Measurements from ENCODE around the gene SDHA.
"Not testable (repeated sequence)": the region's sequence is repeated elsewhere in the genome, so short reads cannot be mapped to it uniquely, and the experiment has no call there.

Gene SDHA

GRCh38 chr5:255116-255515 lies 37.0 kb downstream of the SDHA start:
- H3K4me3 ChIP-seq (ENCODE audit: control insufficient read depth in 1 of 7, extremely low read depth in 1 of 7, insufficient read depth in 4 of 7, low read depth in 2 of 7, low read length in 6 of 7); H3K27me3 ChIP-seq (replicated peaks in 2 of 5; ENCODE audit: control insufficient read depth in 4 of 5, insufficient read depth in 5 of 5, low read length in 4 of 5); POLR2A ChIA-PET; H3K27ac ChIP-seq (ENCODE audit: insufficient read depth in 1 of 2, low read depth in 1 of 2, low read length in 2 of 2, poor library complexity in 1 of 2, severe bottlenecking in 2 of 2); CTCF ChIA-PET; H3K9me3 ChIP-seq (ENCODE audit: control extremely low read depth in 1 of 5, control insufficient read depth in 4 of 5, insufficient read depth in 2 of 5, low read depth in 1 of 5, low read length in 4 of 5); DNase-seq: not testable (repeated sequence)
- whole genome bisulfite sequencing (ENCODE audit: insufficient coverage) = 100% methylated on average over 2 of the region's 7 CpGs
- Histone ChIP-seq H3K36me3 (ENCODE audit: control insufficient read depth in 4 of 4, insufficient read depth in 4 of 4, low read length in 3 of 4) (peaks cover 0 to 32% (median 25%) of the 10 kb centered on the region in 4 experiments), H3K4me1 (ENCODE audit: control extremely low read depth in 1 of 4, control insufficient read depth in 4 of 4, insufficient read depth in 4 of 4, low read length in 3 of 4) (peaks cover 0 to 22% (median 8%) of the 10 kb centered on the region in 4 experiments)

GRCh38 chr5:256347-256746 lies 38.2 kb downstream of the SDHA start:
- WGBS (ENCODE audit: insufficient coverage) = no CpG with 5 or more reads among the region's 8 CpGs

GRCh38 chr5:257148-257547 lies 39.0 kb downstream of the SDHA start:
- DNase-seq = no peak
- no peak overlapping the region for H3K27ac ChIP-seq (ENCODE audit: insufficient read depth in 1 of 2, low read depth in 1 of 2, low read length in 2 of 2, poor library complexity in 1 of 2, severe bottlenecking in 2 of 2)
- 96% methylated on average over 11 of the region's 13 CpGs for WGBS (ENCODE audit: insufficient coverage)
- H3K36me3 ChIP-seq (ENCODE audit: control insufficient read depth in 4 of 4, insufficient read depth in 4 of 4, low read length in 3 of 4) = peaks cover 0 to 30% (median 22%) of the 10 kb centered on the region in 4 experiments
- ChIA-PET POLR2A (no interaction called here), CTCF (interaction anchor here (2.6 kb wide), 1 partner anchor 10 kb away, joined by 9 read pairs; no protein-coding TSS in a partner anchor)
- H3K4me3 ChIP-seq (ENCODE audit: control insufficient read depth in 1 of 7, extremely low read depth in 1 of 7, insufficient read depth in 4 of 7, low read depth in 2 of 7, low read length in 6 of 7) = no peak overlapping the region
- H3K9me3 ChIP-seq (ENCODE audit: control extremely low read depth in 1 of 5, control insufficient read depth in 4 of 5, insufficient read depth in 2 of 5, low read depth in 1 of 5, low read length in 4 of 5) = peaks cover 0 to 8% (median 0%) of the 10 kb centered on the region in 5 experiments
- H3K27me3 ChIP-seq (replicated peaks in 2 of 5; ENCODE audit: control insufficient read depth in 4 of 5, insufficient read depth in 5 of 5, low read length in 4 of 5) = no peaks in the 10 kb centered on the region
- H3K4me1 ChIP-seq (ENCODE audit: control extremely low read depth in 1 of 4, control insufficient read depth in 4 of 4, insufficient read depth in 4 of 4, low read length in 3 of 4) = peaks cover 0 to 16% (median 6%) of the 10 kb centered on the region in 4 experiments

More at GRCh38 chr5:256347-256746, 38.2 kb downstream of the SDHA start:
- H3K9me3 ChIP-seq (ENCODE audit: control extremely low read depth in 1 of 5, control insufficient read depth in 4 of 5, insufficient read depth in 2 of 5, low read depth in 1 of 5, low read length in 4 of 5); H3K27me3 ChIP-seq (replicated peaks in 2 of 5; ENCODE audit: control insufficient read depth in 4 of 5, insufficient read depth in 5 of 5, low read length in 4 of 5); H3K27ac ChIP-seq (ENCODE audit: insufficient read depth in 1 of 2, low read depth in 1 of 2, low read length in 2 of 2, poor library complexity in 1 of 2, severe bottlenecking in 2 of 2); DNase-seq; POLR2A ChIA-PET; H3K4me3 ChIP-seq (ENCODE audit: control insufficient read depth in 1 of 7, extremely low read depth in 1 of 7, insufficient read depth in 4 of 7, low read depth in 2 of 7, low read length in 6 of 7): not testable (repeated sequence)
- peaks cover 0 to 31% (median 25%) of the 10 kb centered on the region in 4 experiments for H3K36me3 ChIP-seq (ENCODE audit: control insufficient read depth in 4 of 4, insufficient read depth in 4 of 4, low read length in 3 of 4)
- CTCF ChIA-PET = interaction anchor here (2.6 kb wide), 1 partner anchor 9 kb away, joined by 9 read pairs; no protein-coding TSS in a partner anchor
- peaks cover 0 to 22% (median 8%) of the 10 kb centered on the region in 4 experiments for H3K4me1 ChIP-seq (ENCODE audit: control extremely low read depth in 1 of 4, control insufficient read depth in 4 of 4, insufficient read depth in 4 of 4, low read length in 3 of 4)

GRCh38 chr5:263275-263974 lies 45.3 kb downstream of the SDHA start:
- H3K27me3 ChIP-seq (replicated peaks in 2 of 5; ENCODE audit: control insufficient read depth in 4 of 5, insufficient read depth in 5 of 5, low read length in 4 of 5); CTCF ChIA-PET; H3K9me3 ChIP-seq (ENCODE audit: control extremely low read depth in 1 of 5, control insufficient read depth in 4 of 5, insufficient read depth in 2 of 5, low read depth in 1 of 5, low read length in 4 of 5); POLR2A ChIA-PET: not testable (repeated sequence)
- peak; percentile 42 to 65 (median 63) for DNase-seq
- H3K4me1 ChIP-seq (ENCODE audit: control extremely low read depth in 1 of 4, control insufficient read depth in 4 of 4, insufficient read depth in 4 of 4, low read length in 3 of 4) = peaks cover 0 to 19% (median 2%) of the 10 kb centered on the region in 4 experiments
- WGBS (ENCODE audit: insufficient coverage) = 43% methylated on average over 3 of the region's 9 CpGs
- peak overlapping the region in 1 of 2 experiments; percentile 22 for H3K27ac ChIP-seq (ENCODE audit: insufficient read depth in 1 of 2, low read depth in 1 of 2, low read length in 2 of 2, poor library complexity in 1 of 2, severe bottlenecking in 2 of 2)
- peaks cover 0 to 14% (median 11%) of the 10 kb centered on the region in 4 experiments for H3K36me3 ChIP-seq (ENCODE audit: control insufficient read depth in 4 of 4, insufficient read depth in 4 of 4, low read length in 3 of 4)
- peak overlapping the region in 2 of 7 experiments; percentile 7 to 8 for H3K4me3 ChIP-seq (ENCODE audit: control insufficient read depth in 1 of 7, extremely low read depth in 1 of 7, insufficient read depth in 4 of 7, low read depth in 2 of 7, low read length in 6 of 7)

- peak overlapping the region in 1 of 2 experiments; percentile 22 for H3K27ac ChIP-seq (ENCODE audit: insufficient read depth in 1 of 2, low read depth in 1 of 2, low read length in 2 of 2, poor library complexity in 1 of 2, severe bottlenecking in 2 of 2)
- DNase-seq = no peak
- no peaks in the 10 kb centered on the region for H3K27me3 ChIP-seq (replicated peaks in 2 of 5; ENCODE audit: control insufficient read depth in 4 of 5, insufficient read depth in 5 of 5, low read length in 4 of 5)
- 64% methylated on average over 7 of the region's 10 CpGs for WGBS (ENCODE audit: insufficient coverage)
- peaks cover 0 to 19% (median 2%) of the 10 kb centered on the region in 4 experiments for H3K4me1 ChIP-seq (ENCODE audit: control extremely low read depth in 1 of 4, control insufficient read depth in 4 of 4, insufficient read depth in 4 of 4, low read length in 3 of 4)
- no peak overlapping the region for H3K4me3 ChIP-seq (ENCODE audit: control insufficient read depth in 1 of 7, extremely low read depth in 1 of 7, insufficient read depth in 4 of 7, low read depth in 2 of 7, low read length in 6 of 7)
- H3K9me3 ChIP-seq (ENCODE audit: control extremely low read depth in 1 of 5, control insufficient read depth in 4 of 5, insufficient read depth in 2 of 5, low read depth in 1 of 5, low read length in 4 of 5) = no peaks in the 10 kb centered on the region
- peaks cover 0 to 14% (median 11%) of the 10 kb centered on the region in 4 experiments for H3K36me3 ChIP-seq (ENCODE audit: control insufficient read depth in 4 of 4, insufficient read depth in 4 of 4, low read length in 3 of 4)
- CTCF ChIA-PET = no interaction called here
- POLR2A ChIA-PET = no interaction called here
These were observed 46.2 kb downstream of the SDHA start for GRCh38 chr5:264338-264737.

- H3K4me3 ChIP-seq (ENCODE audit: control insufficient read depth in 1 of 7, extremely low read depth in 1 of 7, insufficient read depth in 4 of 7, low read depth in 2 of 7, low read length in 6 of 7); POLR2A ChIA-PET; H3K27me3 ChIP-seq (replicated peaks in 2 of 5; ENCODE audit: control insufficient read depth in 4 of 5, insufficient read depth in 5 of 5, low read length in 4 of 5); DNase-seq; H3K9me3 ChIP-seq (ENCODE audit: control extremely low read depth in 1 of 5, control insufficient read depth in 4 of 5, insufficient read depth in 2 of 5, low read depth in 1 of 5, low read length in 4 of 5); CTCF ChIA-PET; H3K27ac ChIP-seq (ENCODE audit: insufficient read depth in 1 of 2, low read depth in 1 of 2, low read length in 2 of 2, poor library complexity in 1 of 2, severe bottlenecking in 2 of 2): not testable (repeated sequence)
- peaks cover 0 to 14% (median 11%) of the 10 kb centered on the region in 4 experiments for H3K36me3 ChIP-seq (ENCODE audit: control insufficient read depth in 4 of 4, insufficient read depth in 4 of 4, low read length in 3 of 4)
- WGBS (ENCODE audit: insufficient coverage) = 98% methylated on average over 19 of the region's 19 CpGs
- H3K4me1 ChIP-seq (ENCODE audit: control extremely low read depth in 1 of 4, control insufficient read depth in 4 of 4, insufficient read depth in 4 of 4, low read length in 3 of 4) = peaks cover 0 to 23% (median 4%) of the 10 kb centered on the region in 4 experiments
These were observed 48.3 kb downstream of the SDHA start for GRCh38 chr5:266311-267026.

GRCh38 chr5:267716-268115 lies 49.6 kb downstream of the SDHA start:
- H3K27ac ChIP-seq (ENCODE audit: insufficient read depth in 1 of 2, low read depth in 1 of 2, low read length in 2 of 2, poor library complexity in 1 of 2, severe bottlenecking in 2 of 2) = no peak overlapping the region
- no peak overlapping the region for H3K4me3 ChIP-seq (ENCODE audit: control insufficient read depth in 1 of 7, extremely low read depth in 1 of 7, insufficient read depth in 4 of 7, low read depth in 2 of 7, low read length in 6 of 7)
- CTCF ChIA-PET = interaction anchor here (2.7 kb wide), 1 partner anchor 22 kb away, joined by 8 read pairs; no protein-coding TSS in a partner anchor
- POLR2A ChIA-PET = no interaction called here
- H3K4me1 ChIP-seq (ENCODE audit: control extremely low read depth in 1 of 4, control insufficient read depth in 4 of 4, insufficient read depth in 4 of 4, low read length in 3 of 4) = peaks cover 0 to 23% (median 5%) of the 10 kb centered on the region in 4 experiments
- H3K27me3 ChIP-seq (replicated peaks in 2 of 5; ENCODE audit: control insufficient read depth in 4 of 5, insufficient read depth in 5 of 5, low read length in 4 of 5) = no peaks in the 10 kb centered on the region
- WGBS (ENCODE audit: insufficient coverage) = 100% methylated on average over 1 of the region's 1 CpG
- H3K9me3 ChIP-seq (ENCODE audit: control extremely low read depth in 1 of 5, control insufficient read depth in 4 of 5, insufficient read depth in 2 of 5, low read depth in 1 of 5, low read length in 4 of 5) = no peaks in the 10 kb centered on the region
- DNase-seq = no peak
- peaks cover 0 to 14% (median 11%) of the 10 kb centered on the region in 4 experiments for H3K36me3 ChIP-seq (ENCODE audit: control insufficient read depth in 4 of 4, insufficient read depth in 4 of 4, low read length in 3 of 4)

All from common myeloid progenitor, CD34-positive (primary cell).